ENCODE results near the gene SLC38A11. TPM values are rescaled to one million over a fixed set of nuclear protein-coding genes. Genes with fewer than 3 reads are reported as not detected.

SLC38A11 gene
- total RNA-seq, 4 donors from 2014 or later = 0.19 to 9.9 (median 0.77) TPM

GRCh38 chr2:164847291-164847690, 108.0 kb downstream of the SLC38A11 start:
- ATAC-seq (ENCODE audit: low FRiP score) = no peak
- no peak for DNase-seq (ENCODE audit: low spot score)
- TF ChIP-seq CTCF (IDR thresholded peaks at IDR 0.05) = no peak

- ATAC-seq (ENCODE audit: low FRiP score) = no peak
- TF ChIP-seq CTCF (IDR thresholded peaks at IDR 0.05) = no peak
- no peak for DNase-seq (ENCODE audit: low spot score)
Measured at GRCh38 chr2:164846276-164846675, 109.0 kb downstream of the SLC38A11 start.

Small RNA genes lying within 50 kb of the gene (small RNA-seq; reads per million reads assigned to genes)
- gene RNA5SP110 (not detected), gene RNA5SP111 (not detected)

Other genes with a start within 250 kb of the SLC38A11 start
- 100 to 1,000 TPM in 1 of 4 donors, 10 to 100 TPM in 3; 38.1 to 114 (median 68.5) TPM for gene COBLL1, start 113.7 kb downstream of the SLC38A11 start, total RNA-seq
- gene SCN3A, start 248.5 kb upstream of the SLC38A11 start, total RNA-seq = 1 to 10 TPM in 3 of 4 donors, under 1 TPM in 1; 0.72 to 2.5 (median 1.2) TPM

Data from omental fat pad (tissue), 4 donors.